Measurements from ENCODE around the gene WHRN.

The WHRN gene

DNA sequence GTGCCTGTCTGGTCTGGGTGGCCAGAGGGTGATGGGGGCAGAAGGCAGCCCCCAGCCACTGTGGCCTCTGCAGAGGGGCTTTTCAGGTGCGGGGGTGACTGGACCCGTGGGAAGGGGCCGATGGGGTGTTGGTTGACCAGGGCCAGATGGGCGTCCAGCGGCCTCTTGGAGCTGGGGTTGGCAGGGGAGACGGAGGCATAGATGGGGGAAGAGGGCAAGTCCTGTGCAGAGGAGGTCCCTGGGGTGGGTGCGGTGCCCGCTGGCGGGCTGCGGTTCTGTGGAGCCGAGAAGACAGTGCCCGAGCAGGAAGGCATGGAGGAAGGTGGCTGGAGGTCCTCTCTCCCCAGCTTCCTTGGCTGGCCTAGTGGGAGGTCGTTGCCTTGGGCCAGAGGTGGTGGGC lies 98.8 kb downstream of the WHRN start:
- no peak for DNase-seq (ENCODE audit: low read depth)
- H3K4me3 ChIP-seq (replicated peaks; ENCODE audit: low read depth, low read length), result no peak overlapping the region
- TF ChIP-seq, protein P1, sequence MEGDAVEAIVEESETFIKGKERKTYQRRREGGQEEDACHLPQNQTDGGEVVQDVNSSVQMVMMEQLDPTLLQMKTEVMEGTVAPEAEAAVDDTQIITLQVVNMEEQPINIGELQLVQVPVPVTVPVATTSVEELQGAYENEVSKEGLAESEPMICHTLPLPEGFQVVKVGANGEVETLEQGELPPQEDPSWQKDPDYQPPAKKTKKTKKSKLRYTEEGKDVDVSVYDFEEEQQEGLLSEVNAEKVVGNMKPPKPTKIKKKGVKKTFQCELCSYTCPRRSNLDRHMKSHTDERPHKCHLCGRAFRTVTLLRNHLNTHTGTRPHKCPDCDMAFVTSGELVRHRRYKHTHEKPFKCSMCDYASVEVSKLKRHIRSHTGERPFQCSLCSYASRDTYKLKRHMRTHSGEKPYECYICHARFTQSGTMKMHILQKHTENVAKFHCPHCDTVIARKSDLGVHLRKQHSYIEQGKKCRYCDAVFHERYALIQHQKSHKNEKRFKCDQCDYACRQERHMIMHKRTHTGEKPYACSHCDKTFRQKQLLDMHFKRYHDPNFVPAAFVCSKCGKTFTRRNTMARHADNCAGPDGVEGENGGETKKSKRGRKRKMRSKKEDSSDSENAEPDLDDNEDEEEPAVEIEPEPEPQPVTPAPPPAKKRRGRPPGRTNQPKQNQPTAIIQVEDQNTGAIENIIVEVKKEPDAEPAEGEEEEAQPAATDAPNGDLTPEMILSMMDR (IDR thresholded peaks at IDR 0.05; ENCODE audit: low read length, missing control alignments), result no peak

DNA sequence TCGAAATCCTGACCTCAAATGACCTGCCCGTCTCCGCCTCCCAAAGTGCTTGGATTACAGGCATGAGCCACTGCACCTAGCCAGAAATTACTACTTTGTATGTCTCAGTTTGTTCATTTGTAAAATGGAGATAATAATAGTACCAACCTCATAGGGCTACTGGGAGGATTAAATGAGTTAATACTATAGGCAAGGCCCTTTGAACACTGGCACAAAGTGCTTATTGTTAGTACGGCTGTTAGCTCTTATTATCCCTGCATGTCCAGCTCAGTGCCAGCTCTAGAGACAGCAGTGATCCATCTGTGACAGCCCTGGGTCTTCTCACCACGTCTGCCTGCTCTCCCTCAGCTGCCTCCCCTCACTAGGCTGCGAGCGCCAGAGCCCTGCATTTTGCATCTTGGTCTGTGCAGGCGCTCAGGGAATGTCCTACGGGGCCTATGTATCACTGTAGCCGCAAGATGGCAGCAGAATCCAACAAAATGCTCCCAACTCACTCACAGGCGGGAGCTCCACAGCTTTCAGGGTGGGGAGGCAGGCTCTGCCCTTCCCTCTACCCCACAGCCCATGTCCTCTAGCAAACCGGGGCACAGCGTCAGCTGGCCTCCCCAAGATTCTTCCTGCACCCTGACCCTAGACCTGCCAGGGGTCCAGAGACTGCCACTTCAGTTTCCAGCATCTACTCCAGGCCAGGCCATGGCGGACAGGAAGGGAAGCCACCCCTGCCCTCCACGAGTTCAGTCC lies 99.8 kb downstream of the WHRN start:
- no peak overlapping the region for H3K4me3 ChIP-seq (replicated peaks; ENCODE audit: low read depth, low read length)
- TF ChIP-seq, protein P1 (IDR thresholded peaks at IDR 0.05; ENCODE audit: low read length, missing control alignments), result peak; percentile 79
- DNase-seq (ENCODE audit: low read depth), result peak; percentile 85

DNA sequence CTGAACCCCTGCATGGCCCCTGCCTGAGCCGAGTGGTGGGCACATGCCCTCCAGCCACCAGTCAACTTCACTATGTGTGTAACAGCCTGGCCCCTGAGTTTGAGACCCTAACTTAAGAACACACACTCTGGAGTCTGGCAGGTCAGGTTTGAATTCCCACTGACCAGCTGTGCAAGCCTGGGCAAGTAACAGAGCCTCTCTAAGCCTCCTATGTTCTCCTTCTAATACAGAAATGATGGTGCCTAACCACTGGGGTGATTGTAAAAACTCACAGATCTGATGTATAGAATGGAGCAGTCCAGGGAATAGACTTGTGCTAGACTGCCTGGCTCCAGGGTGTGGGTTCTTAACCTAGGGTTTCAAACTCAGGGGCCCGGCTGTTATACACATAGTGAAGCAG lies 100.7 kb downstream of the WHRN start:
- DNase-seq (ENCODE audit: low read depth), result no peak
- TF ChIP-seq, protein P1 (IDR thresholded peaks at IDR 0.05; ENCODE audit: low read length, missing control alignments), result no peak
- no peak overlapping the region for H3K4me3 ChIP-seq (replicated peaks; ENCODE audit: low read depth, low read length)

DNA sequence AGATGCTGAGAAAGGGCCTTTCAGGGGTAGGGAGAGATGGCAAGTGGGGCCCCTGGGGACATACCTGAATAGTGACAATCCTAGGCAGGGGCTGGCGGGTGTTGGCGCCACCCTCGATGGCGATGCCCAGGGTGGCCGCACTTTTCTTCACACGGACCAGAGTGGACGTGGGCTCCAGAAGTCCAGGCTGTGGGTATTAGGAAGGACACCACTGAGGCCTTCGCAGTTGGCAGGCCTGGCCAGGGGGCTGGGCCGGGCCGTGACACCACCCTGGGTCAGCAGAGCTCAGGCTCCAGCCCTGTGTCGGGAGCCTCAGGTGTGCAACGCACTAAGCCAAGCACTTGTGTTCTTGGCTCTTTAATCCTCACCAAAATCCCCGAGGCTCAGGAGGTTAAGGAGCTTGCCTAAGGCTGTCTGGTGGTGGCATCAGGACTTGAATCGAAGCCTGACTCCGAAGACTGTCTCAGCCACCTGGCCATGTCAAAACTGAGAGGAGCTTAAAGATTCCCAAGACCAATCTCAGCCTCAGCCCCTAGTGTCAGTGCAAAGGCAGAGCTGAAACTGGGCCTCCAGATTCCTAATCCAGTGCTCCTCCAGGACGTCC lies 102.0 kb downstream of the WHRN start:
- TF ChIP-seq, protein P1 (IDR thresholded peaks at IDR 0.05; ENCODE audit: low read length, missing control alignments), result no peak
- DNase-seq (ENCODE audit: low read depth), result no peak
- H3K4me3 ChIP-seq (replicated peaks; ENCODE audit: low read depth, low read length), result no peak overlapping the region

DNA sequence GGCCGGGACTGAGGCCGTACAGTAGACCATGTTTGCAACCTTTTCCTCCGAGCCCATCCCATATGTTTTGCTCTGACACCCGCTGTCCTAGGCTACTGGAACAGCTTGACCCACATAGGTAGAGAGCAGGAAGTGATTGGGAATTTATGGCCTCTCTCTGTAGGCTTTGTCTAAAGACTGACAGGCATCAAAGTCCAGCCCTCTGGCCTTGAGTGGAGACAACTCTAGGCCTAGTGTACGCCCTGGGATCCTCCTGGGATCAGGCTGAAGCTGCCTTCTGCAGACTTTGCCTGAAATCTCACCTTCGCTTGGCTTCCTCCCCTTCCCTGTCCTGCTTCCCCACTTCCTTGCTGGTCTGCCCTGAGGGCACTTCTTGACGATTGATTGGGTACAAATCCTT lies 103.9 kb downstream of the WHRN start:
- no peak overlapping the region for H3K4me3 ChIP-seq (replicated peaks; ENCODE audit: low read depth, low read length)
- no peak for DNase-seq (ENCODE audit: low read depth)
- TF ChIP-seq, protein P1 (IDR thresholded peaks at IDR 0.05; ENCODE audit: low read length, missing control alignments), result no peak

DNA sequence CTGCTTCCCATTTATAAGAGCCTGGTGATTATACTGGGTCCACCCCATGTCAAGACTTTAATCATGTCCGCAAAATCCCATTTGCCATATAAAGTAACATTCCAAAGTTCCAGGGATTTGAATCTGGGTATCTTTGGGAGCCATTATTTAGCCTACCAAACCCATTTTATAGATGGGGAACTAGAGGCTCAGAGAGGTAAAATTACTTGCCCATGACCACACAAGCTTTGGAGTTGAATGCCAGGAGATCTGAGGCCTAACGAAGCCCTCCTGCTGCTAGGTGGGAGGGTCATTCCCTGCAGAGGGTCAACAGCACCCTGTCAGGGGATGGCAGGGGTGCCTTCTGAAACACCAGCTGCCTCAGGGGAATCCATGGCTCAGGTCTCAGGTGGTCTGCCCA lies 104.5 kb downstream of the WHRN start:
- no peak for DNase-seq (ENCODE audit: low read depth)
- TF ChIP-seq, protein P1 (IDR thresholded peaks at IDR 0.05; ENCODE audit: low read length, missing control alignments), result no peak
- H3K4me3 ChIP-seq (replicated peaks; ENCODE audit: low read depth, low read length), result no peak overlapping the region

DNA sequence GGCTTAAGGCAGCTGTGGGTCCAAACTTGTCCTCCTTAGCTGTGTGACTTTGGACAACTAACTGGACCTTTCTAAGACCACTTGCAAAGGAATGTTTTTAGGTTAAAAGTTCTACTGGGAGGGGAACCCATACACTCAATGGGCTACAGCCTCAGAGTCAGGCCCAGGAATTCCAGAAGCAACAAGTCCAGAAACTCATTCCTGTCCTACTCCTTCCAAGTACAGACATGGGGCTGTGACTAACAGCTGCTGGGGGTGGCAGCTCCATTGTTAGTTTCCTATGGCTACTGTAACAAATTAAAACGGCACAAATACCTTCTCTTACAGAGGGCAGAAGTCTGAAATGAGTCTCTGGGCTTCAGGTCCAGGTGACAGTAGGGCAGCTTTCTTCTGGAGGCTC lies 105.1 kb downstream of the WHRN start:
- TF ChIP-seq, protein P1 (IDR thresholded peaks at IDR 0.05; ENCODE audit: low read length, missing control alignments), result no peak
- H3K4me3 ChIP-seq (replicated peaks; ENCODE audit: low read depth, low read length), result no peak overlapping the region
- no peak for DNase-seq (ENCODE audit: low read depth)
